Stimulated activated naive CD8-positive, alpha-beta T cell treated with anti-CD3 and anti-CD28 coated beads, Interleukin-15, Interleukin-2, amounts not matched to agents 100 ng/mL and 50 ng/mL, for 24 hours (primary cell): ENCODE measurements around the gene UTP14A.

ENCODE experiments used
- H3K27ac Mint-ChIP-seq: one replicate; pipeline ENCODE4 v1.8.0; 2021; ENCODE audit warnings: mild to moderate bottlenecking, mixed read lengths
- H3K27me3 Mint-ChIP-seq: one replicate; pipeline ENCODE4 v1.8.0; 2021; ENCODE audit warnings: mixed read lengths
- H3K36me3 Mint-ChIP-seq: one replicate; pipeline ENCODE4 v1.8.0; 2021; ENCODE audit warnings: low read depth, mixed read lengths
- H3K4me1 Mint-ChIP-seq: one replicate; pipeline ENCODE4 v1.8.0; 2021; ENCODE audit warnings: low read depth, mixed read lengths
- H3K4me3 Mint-ChIP-seq: one replicate; pipeline ENCODE4 v1.8.0; 2021; ENCODE audit warnings: mild to moderate bottlenecking, mixed read lengths
- H3K9me3 Mint-ChIP-seq: one replicate; pipeline ENCODE4 v1.8.0; 2021; ENCODE audit warnings: mixed read lengths

Gene UTP14A

DNA sequence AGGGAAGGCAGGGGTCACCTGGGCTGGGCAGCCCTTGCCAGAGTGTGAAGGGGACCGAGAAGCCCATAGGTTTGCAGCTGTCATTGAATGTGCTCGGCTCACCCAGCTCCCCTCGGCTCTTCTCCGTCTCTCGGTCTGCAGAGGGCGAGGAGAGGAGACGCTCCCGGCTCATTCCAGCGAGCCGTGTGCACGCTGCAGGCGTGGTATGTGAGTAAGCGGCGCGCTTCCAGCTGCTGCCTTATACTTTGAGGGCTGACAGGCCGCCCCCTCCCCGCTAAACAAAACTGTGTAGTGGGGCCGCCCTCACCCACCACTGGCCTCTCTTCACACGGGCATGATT, 53.5 kb downstream of the UTP14A start:
- no peaks in the 10 kb centered on the region for H3K36me3 Mint-ChIP-seq
- no peaks in the 10 kb centered on the region for H3K27me3 Mint-ChIP-seq
- no peak overlapping the region for H3K27ac Mint-ChIP-seq
- H3K9me3 Mint-ChIP-seq, result no peaks in the 10 kb centered on the region
- no peak overlapping the region for H3K4me3 Mint-ChIP-seq
- H3K4me1 Mint-ChIP-seq, result peaks cover 14% of the 10 kb centered on the region

DNA sequence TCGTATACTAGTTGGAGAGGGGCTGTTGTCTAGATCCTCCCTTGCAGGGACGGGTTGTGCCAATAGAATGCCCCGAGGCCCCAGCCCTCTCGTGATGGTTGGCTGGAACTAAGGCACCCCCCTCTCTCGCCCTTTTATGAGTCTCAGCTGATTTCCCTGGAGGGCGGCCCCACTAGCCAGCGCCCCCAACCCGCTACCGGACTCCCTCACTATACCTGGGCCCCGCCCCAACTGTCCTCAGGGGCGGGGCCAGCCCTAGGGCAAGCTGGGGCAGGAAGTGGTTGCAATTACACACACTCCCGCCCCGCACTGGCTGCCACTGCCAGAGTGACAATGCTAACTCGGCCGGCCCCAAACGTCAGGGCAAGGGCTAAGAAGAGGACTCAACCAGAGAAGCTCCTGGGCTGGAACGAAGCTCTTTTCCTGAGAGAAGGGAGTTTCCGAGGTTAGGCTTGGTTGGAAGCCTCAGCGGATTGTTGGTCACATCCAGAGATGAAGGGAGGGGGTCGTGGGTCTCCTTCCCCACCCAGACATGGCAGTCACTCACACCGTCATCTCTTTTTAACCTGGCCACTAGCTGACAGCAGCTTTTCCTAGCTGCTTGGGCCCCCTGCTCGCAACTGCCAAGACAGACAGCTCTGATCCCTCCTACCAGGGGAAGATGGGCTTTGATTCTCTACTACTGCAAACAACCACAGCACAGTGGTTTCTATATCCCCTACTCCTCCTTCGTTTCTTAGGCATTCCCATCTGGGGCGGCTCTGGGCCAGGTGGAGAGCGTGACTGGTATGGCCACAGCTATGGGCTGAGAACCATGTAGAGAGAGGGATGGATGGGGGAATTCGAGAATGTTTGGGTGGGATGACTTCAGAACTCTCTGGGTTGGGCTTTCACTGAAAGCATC, 55.5 kb downstream of the UTP14A start:
- Mint-ChIP-seq H3K9me3 (no peaks in the 10 kb centered on the region), H3K4me1 (peaks cover 14% of the 10 kb centered on the region), H3K27ac (peak overlapping the region; percentile 79), H3K27me3 (no peaks in the 10 kb centered on the region), H3K4me3 (peak overlapping the region; percentile 70), H3K36me3 (no peaks in the 10 kb centered on the region)

DNA sequence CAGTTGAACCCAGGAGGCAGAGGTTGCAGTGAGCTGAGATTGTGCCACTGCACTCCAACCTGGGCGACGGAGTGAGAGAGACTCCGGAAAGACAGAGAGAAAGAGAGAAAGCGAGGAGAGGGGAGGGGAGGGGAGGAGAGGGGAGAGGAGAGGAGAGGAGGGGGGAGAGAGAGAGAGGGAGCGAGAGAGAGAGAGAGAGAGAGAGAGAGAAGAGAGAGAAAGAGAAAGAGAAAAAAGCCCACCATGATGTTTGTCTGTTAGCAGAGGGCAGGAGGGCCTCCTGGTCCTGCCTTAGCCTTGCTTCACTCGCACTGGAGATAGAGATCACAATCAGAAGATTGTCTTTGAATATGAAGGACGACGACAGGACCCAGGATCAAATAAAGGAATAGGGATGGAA, 57.8 kb downstream of the UTP14A start:
- no peaks in the 10 kb centered on the region for H3K27me3 Mint-ChIP-seq

GRCh38 chrX:129965166-129965565, 59.2 kb downstream of the UTP14A start:
- H3K4me1 Mint-ChIP-seq, result peaks cover 10% of the 10 kb centered on the region
- no peak overlapping the region for H3K4me3 Mint-ChIP-seq
- no peaks in the 10 kb centered on the region for H3K36me3 Mint-ChIP-seq
- H3K27ac Mint-ChIP-seq, result no peak overlapping the region
- no peaks in the 10 kb centered on the region for H3K9me3 Mint-ChIP-seq
- H3K27me3 Mint-ChIP-seq, result no peaks in the 10 kb centered on the region

More for the DNA sequence above, 57.8 kb downstream of the UTP14A start:
- H3K9me3 Mint-ChIP-seq, result no peaks in the 10 kb centered on the region
- H3K27ac Mint-ChIP-seq, result no peak overlapping the region
- no peaks in the 10 kb centered on the region for H3K36me3 Mint-ChIP-seq
- no peak overlapping the region for H3K4me3 Mint-ChIP-seq
- H3K4me1 Mint-ChIP-seq, result peaks cover 10% of the 10 kb centered on the region

GRCh38 chrX:129968968-129969367, 63.0 kb downstream of the UTP14A start:
- H3K27me3 Mint-ChIP-seq, result no peaks in the 10 kb centered on the region
- H3K9me3 Mint-ChIP-seq, result no peaks in the 10 kb centered on the region
- H3K4me1 Mint-ChIP-seq, result no peaks in the 10 kb centered on the region
- no peak overlapping the region for H3K27ac Mint-ChIP-seq
- no peak overlapping the region for H3K4me3 Mint-ChIP-seq
- H3K36me3 Mint-ChIP-seq, result no peaks in the 10 kb centered on the region

- H3K36me3 Mint-ChIP-seq, result no peaks in the 10 kb centered on the region
- no peak overlapping the region for H3K27ac Mint-ChIP-seq
- H3K4me1 Mint-ChIP-seq, result peaks cover 4% of the 10 kb centered on the region
- no peaks in the 10 kb centered on the region for H3K9me3 Mint-ChIP-seq
- H3K4me3 Mint-ChIP-seq, result no peak overlapping the region
- no peaks in the 10 kb centered on the region for H3K27me3 Mint-ChIP-seq
Observed at GRCh38 chrX:129976441-129976840, 70.5 kb downstream of the UTP14A start.
